GM23248 (cell line): ENCODE data around the gene SHROOM3.

Experiments
- EZH2 ChIP-seq: fragments of 200-600 bp; sonication (generic); IDR thresholded peaks from 2 replicates; pipeline ENCODE4 v1.6.1; 2018; ENCODE audit warnings: antibody characterized with exemption, mild to moderate bottlenecking; ENCODE audit not compliant: insufficient read depth, poor library complexity, severe bottlenecking
- EZH2phosphoT487 ChIP-seq: fragments of 200-600 bp; sonication (generic); IDR thresholded peaks from 2 replicates; pipeline ENCODE4 v1.6.1; 2018; ENCODE audit warnings: antibody characterized with exemption, moderate library complexity, mild to moderate bottlenecking, low read depth; ENCODE audit not compliant: insufficient read depth

- TF ChIP-seq EZH2phosphoT487 (no peak), EZH2 (no peak)
Measured at GRCh38 chr4:76559236-76560071, 124.4 kb downstream of the SHROOM3 start.
